HepG2 (cell line): ENCODE results near the gene CTU2. TPM values are rescaled to one million over a fixed set of nuclear protein-coding genes. Genes with fewer than 3 reads are reported as not detected.
A peak's percentile ranks its signal among the peaks of the same experiment; 100 is the strongest.

Experiments used
- ARHGAP35 ChIP-seq: sonication (generic); formaldehyde crosslinking; IDR thresholded peaks from 2 replicates; pipeline ENCODE4 v1.9.0; 2022; ENCODE audit warnings: mild to moderate bottlenecking, inconsistent platforms, moderate library complexity, missing genetic modification reagents, borderline replicate concordance
- CAMTA2 ChIP-seq: sonication (generic); formaldehyde crosslinking; IDR thresholded peaks from 2 replicates; pipeline ENCODE4 v1.4.0; 2020; ENCODE audit warnings: mild to moderate bottlenecking, missing genetic modification reagents, borderline replicate concordance
- E2F2 ChIP-seq: sonication (generic); formaldehyde crosslinking; IDR thresholded peaks from 2 replicates; pipeline ENCODE4 v1.4.0; 2020; ENCODE audit warnings: missing genetic modification reagents, borderline replicate concordance
- EP300 ChIP-seq, 3 experiments: sonication (generic) in 1 of 3; formaldehyde crosslinking in 1 of 3; IDR thresholded peaks; 2 replicates each; pipeline versions ENCODE4 v1.5.1 to v1.6.1; 2011 to 2020; ENCODE audit warnings: low read depth in 2 of 3, low read length in 2 of 3, borderline replicate concordance in 1 of 3, improper control_type of control experiment in 1 of 3, mild to moderate bottlenecking in 1 of 3, missing genetic modification reagents in 1 of 3, moderate library complexity in 1 of 3
- ETV6 ChIP-seq: sonication (generic); formaldehyde crosslinking; conservative IDR thresholded peaks from 2 replicates; pipeline ENCODE4 v1.4.0; 2020; ENCODE audit warnings: missing genetic modification reagents
- FOXA1 ChIP-seq, 2 experiments: fragments of 450-650 bp in 1 of 2; sonication (generic) in 1 of 2; formaldehyde crosslinking in 1 of 2; IDR thresholded peaks; 2 replicates each; pipeline versions ENCODE4 v1.4.0 to v1.6.1; 2016 to 2020; ENCODE audit warnings: missing genetic modification reagents in 1 of 2
- HOMEZ ChIP-seq: IDR thresholded peaks from 2 replicates; pipeline ENCODE4 v1.6.1; 2016; ENCODE audit warnings: low read depth
- IRF2 ChIP-seq: IDR thresholded peaks from 2 replicates; pipeline ENCODE4 v1.6.1; 2018; ENCODE audit warnings: missing genetic modification reagents, missing compliant biosample characterization
- IRX3 ChIP-seq: sonication (generic); formaldehyde crosslinking; IDR thresholded peaks from 2 replicates; pipeline ENCODE4 v1.8.1; 2023; ENCODE audit warnings: mild to moderate bottlenecking, low read depth, missing genetic modification reagents, borderline replicate concordance
- LRRFIP1 ChIP-seq: sonication (generic); formaldehyde crosslinking; conservative IDR thresholded peaks from 2 replicates; pipeline ENCODE4 v1.4.0; 2020; ENCODE audit warnings: missing genetic modification reagents
- SRY ChIP-seq: sonication (generic); formaldehyde crosslinking; IDR thresholded peaks from 2 replicates; pipeline ENCODE4 v1.8.0; 2022; ENCODE audit warnings: mild to moderate bottlenecking, missing genetic modification reagents
- SSRP1 ChIP-seq: IDR thresholded peaks from 2 replicates; pipeline ENCODE4 v1.6.1; 2016; ENCODE audit warnings: control low read depth
- TFDP2 ChIP-seq: sonication (generic); formaldehyde crosslinking; IDR thresholded peaks from 2 replicates; pipeline ENCODE4 v1.4.0; 2020; ENCODE audit warnings: missing genetic modification reagents
- YY1 ChIP-seq: IDR thresholded peaks from 2 replicates; pipeline ENCODE4 v1.6.1; 2011; ENCODE audit warnings: low read length, low read depth, moderate library complexity, mild to moderate bottlenecking; ENCODE audit not compliant: insufficient read depth, insufficient replicate concordance
- ZNF30 ChIP-seq: sonication (generic); formaldehyde crosslinking; IDR thresholded peaks from 2 replicates; pipeline ENCODE4 v1.5.0; 2020; ENCODE audit warnings: mild to moderate bottlenecking, missing genetic modification reagents
- ZNF367 ChIP-seq: sonication (generic); formaldehyde crosslinking; IDR thresholded peaks from 2 replicates; pipeline ENCODE4 v1.4.0; 2020; ENCODE audit warnings: missing genetic modification reagents, borderline replicate concordance
- ZNF790 ChIP-seq: sonication (generic); formaldehyde crosslinking; IDR thresholded peaks from 2 replicates; pipeline ENCODE4 v1.8.0; 2022; ENCODE audit warnings: missing genetic modification reagents, mild to moderate bottlenecking, borderline replicate concordance
- ZSCAN31 ChIP-seq: sonication (generic); formaldehyde crosslinking; IDR thresholded peaks from 2 replicates; pipeline ENCODE4 v1.5.0; 2020; ENCODE audit warnings: low read depth, mild to moderate bottlenecking, missing genetic modification reagents
- polyA plus RNA-seq, 8 experiments: library from polyadenylated mRNA; depleted of rRNA in 3 of 8; stranded (reverse) in 7 of 8; unstranded in 1 of 8; fragments of >200 nt; fragmentation: Illumina TruSeq in 4 of 8; extraction: Trizol in 4 of 8; gene quantifications; 2 replicates each; pipeline versions ENCODE4 v1.2.1 to v1.2.3, GENCODE V29; 2011 to 2016; ENCODE audit warnings: low read depth in 4 of 8, missing spikeins in 1 of 8, mixed read lengths in 1 of 8; ENCODE audit not compliant: insufficient read depth in 1 of 8
- total RNA-seq, 5 experiments: library from RNA; depleted of rRNA; stranded (reverse); fragments of >200 nt; fragmentation: Illumina TruSeq; extraction: Trizol; gene quantifications; 2 replicates each; pipeline ENCODE4 v1.2.3, GENCODE V29; 2016; ENCODE audit warnings: low read depth in 1 of 5

The CTU2 gene
- total and polyA plus RNA-seq, 2 of the 13 experiments (the other 11 are each of a cell fraction or from before 2014, with no cell fraction given) = 13.3 to 21.9 TPM

- TF ChIP-seq FOXA1 (IDR thresholded peaks at IDR 0.05) = no peak
- TF ChIP-seq FOXA1 (CRISPR knock-in tag; IDR thresholded peaks at IDR 0.05) = no peak
- TF ChIP-seq ZSCAN31 (CRISPR knock-in tag) = peak; percentile 91
- no peak for TF ChIP-seq CAMTA2
- no peak; the same call in 1 of the 2 replicates for TF ChIP-seq E2F2 (CRISPR knock-in tag)
- peak; percentile 83; the same call in 1 of the 2 replicates for TF ChIP-seq IRF2 (CRISPR knock-in tag)
- TF ChIP-seq ZNF30 = no peak
- TF ChIP-seq SSRP1 (CRISPR knock-in tag) = peak; percentile 59; the same call in 1 of the 2 replicates
- TF ChIP-seq LRRFIP1 (CRISPR knock-in tag) = no peak
- TF ChIP-seq ZNF367 (CRISPR knock-in tag) = no peak
- TF ChIP-seq YY1 = peak; percentile 54
- TF ChIP-seq IRX3 = 0 out of 2 replicates have a peak, but pooled peaks have one; percentile 41
- peak; percentile 65 for TF ChIP-seq TFDP2 (CRISPR knock-in tag)
- peak; percentile 76; the same call in 1 of the 2 replicates for TF ChIP-seq ETV6 (CRISPR knock-in tag)
- 0 out of 4 replicates have a peak, but pooled peaks of 1 of the 2 experiments have one; percentile 49 for TF ChIP-seq EP300 (IDR thresholded peaks at IDR 0.05; ENCODE audit: low read depth in 2 of 2, low read length in 2 of 2)
- no peak for TF ChIP-seq EP300 (CRISPR knock-in tag; IDR thresholded peaks at IDR 0.05; ENCODE audit: borderline replicate concordance)
- 0 out of 2 replicates have a peak, but pooled peaks have one; percentile 60 for TF ChIP-seq SRY
- TF ChIP-seq ARHGAP35 = no peak
- peak; percentile 74 for TF ChIP-seq HOMEZ (CRISPR knock-in tag)
- no peak for TF ChIP-seq ZNF790 (CRISPR knock-in tag)
These were observed 53.1 kb downstream of the CTU2 start (continued) for GRCh38 chr16:88759245-88759975.
